ENCODE measurements around the gene PGAM2. TPM values are rescaled to one million over a fixed set of nuclear protein-coding genes. Genes with fewer than 3 reads are reported as not detected.
"Not testable (repeated sequence)": the region's sequence is repeated elsewhere in the genome, so short reads cannot be mapped to it uniquely, and the experiment has no call there.

PGAM2 gene
- total RNA-seq, 1 experiment from 2014 or later, result 0.27 TPM

- H3K79me2 ChIP-seq (ENCODE audit: insufficient read depth, low read length); ATAC-seq; H3K9me2 ChIP-seq (ENCODE audit: insufficient read depth); H4K20me1 ChIP-seq (ENCODE audit: insufficient read depth); POLR2A ChIA-PET; RAD21 ChIA-PET (ENCODE audit: low non-redundant PET in 1 of 2, low total read pairs in 2 of 2, uncharacterized antibody in 2 of 2, unreplicated experiment in 2 of 2); H3K36me3 ChIP-seq (ENCODE audit: control insufficient read depth in 1 of 2, insufficient read depth in 2 of 2, low read length in 2 of 2); CTCF ChIA-PET; H2AFZ ChIP-seq (ENCODE audit: low read depth, low read length, poor library complexity, severe bottlenecking); H3K9ac ChIP-seq (ENCODE audit: low read length); H3K27me3 ChIP-seq (ENCODE audit: insufficient read depth, low read length); H3K4me2 ChIP-seq (ENCODE audit: low read length); H3K27ac ChIP-seq (ENCODE audit: low read depth, low read length); H3K4me3 ChIP-seq (replicated peaks in 1 of 2; ENCODE audit: low read depth in 1 of 2, low read length in 2 of 2); DNase-seq (ENCODE audit: low read depth, low spot score); H3K9me3 ChIP-seq (ENCODE audit: control insufficient read depth in 1 of 2, insufficient read depth in 1 of 2, low read depth in 1 of 2, low read length in 2 of 2); BruUV-seq (replicated peaks); intact Hi-C loops (cut with micrococcal nuclease): not testable (repeated sequence)
- H3K4me1 ChIP-seq (ENCODE audit: control insufficient read depth in 1 of 2, insufficient read depth in 2 of 2, low read length in 2 of 2), result peaks cover 8 to 22% of the 10 kb centered on the region in 2 experiments; a peak in 3 of 4 replicates
Measured at GRCh38 chr7:44040493-44040891, 24.9 kb downstream of the PGAM2 start.

GRCh38 chr7:44039800-44040492, 25.4 kb downstream of the PGAM2 start:
- H3K9ac ChIP-seq (ENCODE audit: low read length); H3K9me3 ChIP-seq (ENCODE audit: control insufficient read depth in 1 of 2, insufficient read depth in 1 of 2, low read depth in 1 of 2, low read length in 2 of 2); CTCF ChIA-PET; H4K20me1 ChIP-seq (ENCODE audit: insufficient read depth); H3K27me3 ChIP-seq (ENCODE audit: insufficient read depth, low read length); H3K27ac ChIP-seq (ENCODE audit: low read depth, low read length); H3K36me3 ChIP-seq (ENCODE audit: control insufficient read depth in 1 of 2, insufficient read depth in 2 of 2, low read length in 2 of 2); H3K4me2 ChIP-seq (ENCODE audit: low read length); H3K9me2 ChIP-seq (ENCODE audit: insufficient read depth); BruUV-seq (replicated peaks); ATAC-seq; H3K79me2 ChIP-seq (ENCODE audit: insufficient read depth, low read length); H2AFZ ChIP-seq (ENCODE audit: low read depth, low read length, poor library complexity, severe bottlenecking); H3K4me3 ChIP-seq (replicated peaks in 1 of 2; ENCODE audit: low read depth in 1 of 2, low read length in 2 of 2); DNase-seq (ENCODE audit: low read depth, low spot score); intact Hi-C loops (cut with micrococcal nuclease); POLR2A ChIA-PET; RAD21 ChIA-PET (ENCODE audit: low non-redundant PET in 1 of 2, low total read pairs in 2 of 2, uncharacterized antibody in 2 of 2, unreplicated experiment in 2 of 2): not testable (repeated sequence)
- H3K4me1 ChIP-seq (ENCODE audit: control insufficient read depth in 1 of 2, insufficient read depth in 2 of 2, low read length in 2 of 2), result peaks cover 8 to 17% of the 10 kb centered on the region in 2 experiments; a peak in 3 of 4 replicates

- RAD21 ChIA-PET (ENCODE audit: low non-redundant PET in 1 of 2, low total read pairs in 2 of 2, uncharacterized antibody in 2 of 2, unreplicated experiment in 2 of 2); H3K36me3 ChIP-seq (ENCODE audit: control insufficient read depth in 1 of 2, insufficient read depth in 2 of 2, low read length in 2 of 2); H4K20me1 ChIP-seq (ENCODE audit: insufficient read depth); H3K9me2 ChIP-seq (ENCODE audit: insufficient read depth); intact Hi-C loops (cut with micrococcal nuclease); H3K9ac ChIP-seq (ENCODE audit: low read length); H3K79me2 ChIP-seq (ENCODE audit: insufficient read depth, low read length); H3K27me3 ChIP-seq (ENCODE audit: insufficient read depth, low read length); H3K9me3 ChIP-seq (ENCODE audit: control insufficient read depth in 1 of 2, insufficient read depth in 1 of 2, low read depth in 1 of 2, low read length in 2 of 2); BruUV-seq (replicated peaks); CTCF ChIA-PET; H3K27ac ChIP-seq (ENCODE audit: low read depth, low read length): not testable (repeated sequence)
- DNase-seq (ENCODE audit: low read depth, low spot score) (peak; percentile 49), ATAC-seq (peak; percentile 76)
- H3K4me1 ChIP-seq (ENCODE audit: control insufficient read depth in 1 of 2, insufficient read depth in 2 of 2, low read length in 2 of 2), result peaks cover 8 to 15% of the 10 kb centered on the region in 2 experiments; a peak in 3 of 4 replicates
- peak overlapping the region; percentile 54 for H2AFZ ChIP-seq (ENCODE audit: low read depth, low read length, poor library complexity, severe bottlenecking)
- H3K4me2 ChIP-seq (ENCODE audit: low read length), result peak overlapping the region; percentile 62
- POLR2A ChIA-PET, result interaction anchor here (0.6 kb wide), 1 partner anchor 9 kb away, joined by 3 read pairs; no protein-coding TSS in a partner anchor
- H3K4me3 ChIP-seq (replicated peaks in 1 of 2; ENCODE audit: low read depth in 1 of 2, low read length in 2 of 2), result peak overlapping the region in 1 of 2 experiments; percentile 23; a peak in 2 of 4 replicates
Measured at GRCh38 chr7:44038961-44039558, 26.3 kb downstream of the PGAM2 start.

GRCh38 chr7:44038553-44038952, 26.8 kb downstream of the PGAM2 start:
- ATAC-seq; H3K9me2 ChIP-seq (ENCODE audit: insufficient read depth); H3K4me1 ChIP-seq (ENCODE audit: control insufficient read depth in 1 of 2, insufficient read depth in 2 of 2, low read length in 2 of 2); H3K36me3 ChIP-seq (ENCODE audit: control insufficient read depth in 1 of 2, insufficient read depth in 2 of 2, low read length in 2 of 2); intact Hi-C loops (cut with micrococcal nuclease); H3K4me3 ChIP-seq (replicated peaks in 1 of 2; ENCODE audit: low read depth in 1 of 2, low read length in 2 of 2); DNase-seq (ENCODE audit: low read depth, low spot score); H4K20me1 ChIP-seq (ENCODE audit: insufficient read depth); CTCF ChIA-PET; H3K79me2 ChIP-seq (ENCODE audit: insufficient read depth, low read length); H2AFZ ChIP-seq (ENCODE audit: low read depth, low read length, poor library complexity, severe bottlenecking); H3K27me3 ChIP-seq (ENCODE audit: insufficient read depth, low read length); H3K27ac ChIP-seq (ENCODE audit: low read depth, low read length); H3K9ac ChIP-seq (ENCODE audit: low read length); H3K9me3 ChIP-seq (ENCODE audit: control insufficient read depth in 1 of 2, insufficient read depth in 1 of 2, low read depth in 1 of 2, low read length in 2 of 2); RAD21 ChIA-PET (ENCODE audit: low non-redundant PET in 1 of 2, low total read pairs in 2 of 2, uncharacterized antibody in 2 of 2, unreplicated experiment in 2 of 2); BruUV-seq (replicated peaks): not testable (repeated sequence)
- H3K4me2 ChIP-seq (ENCODE audit: low read length), result 0 out of 2 replicates have a peak overlapping the region, but pooled peaks have one; percentile 62
- POLR2A ChIA-PET, result interaction anchor here (0.6 kb wide), 1 partner anchor 9 kb away, joined by 3 read pairs; no protein-coding TSS in a partner anchor

All from HCT116 (cell line).